H1 (cell line): ENCODE data around the gene ACRBP. TPM values are rescaled to one million over a fixed set of nuclear protein-coding genes. Genes with fewer than 3 reads are reported as not detected.

ENCODE experiments used
- BACH1 ChIP-seq: IDR thresholded peaks from 2 replicates; pipeline ENCODE4 v1.6.1; 2012; ENCODE audit warnings: low read length, improper control_type of control experiment
- BRCA1 ChIP-seq: IDR thresholded peaks from 2 replicates; pipeline ENCODE4 v1.6.1; 2012; ENCODE audit warnings: low read depth, low read length, improper control_type of control experiment
- CREB1 ChIP-seq: IDR thresholded peaks from 2 replicates; pipeline ENCODE4 v1.6.1; 2012; ENCODE audit warnings: inconsistent platforms
- EP300 ChIP-seq, 2 experiments: IDR thresholded peaks; 1 replicate in 1 of 2; 2 replicates in 1 of 2; pipeline ENCODE4 v1.6.1; 2011 to 2012; ENCODE audit warnings: low read depth in 2 of 2, low read length in 2 of 2, mild to moderate bottlenecking in 2 of 2, borderline replicate concordance in 1 of 2, inconsistent platforms in 1 of 2, moderate library complexity in 1 of 2
- GABPA ChIP-seq: IDR thresholded peaks from 2 replicates; pipeline ENCODE4 v1.6.1; 2011; ENCODE audit warnings: mild to moderate bottlenecking, low read length, moderate library complexity, borderline replicate concordance; ENCODE audit not compliant: insufficient read depth
- KDM5A ChIP-seq: fragments of 200-600 bp; IDR thresholded peaks from 2 replicates; pipeline ENCODE4 v1.7.1; 2012; ENCODE audit warnings: mild to moderate bottlenecking, low read length, inconsistent platforms, mixed read lengths
- NRF1 ChIP-seq: IDR thresholded peaks from 2 replicates; pipeline ENCODE4 v1.6.1; 2011; ENCODE audit warnings: mild to moderate bottlenecking, low read depth, low read length, improper control_type of control experiment
- SIX5 ChIP-seq: IDR thresholded peaks from 2 replicates; pipeline ENCODE4 v1.6.1; 2011; ENCODE audit warnings: mild to moderate bottlenecking, low read depth, low read length
- SP2 ChIP-seq: IDR thresholded peaks from 2 replicates; pipeline ENCODE4 v1.6.1; 2012; ENCODE audit warnings: mild to moderate bottlenecking, low read length, inconsistent platforms
- SRF ChIP-seq: IDR thresholded peaks from 2 replicates; pipeline ENCODE4 v1.6.1; 2011; ENCODE audit warnings: mild to moderate bottlenecking, low read depth, low read length, moderate library complexity
- TEAD4 ChIP-seq: IDR thresholded peaks from 2 replicates; pipeline ENCODE4 v1.6.1; 2012; ENCODE audit warnings: low read depth, low read length, inconsistent platforms, mixed read lengths
- polyA plus RNA-seq, 7 experiments: library from polyadenylated mRNA; depleted of rRNA in 3 of 7; stranded (reverse) in 5 of 7; unstranded in 2 of 7; fragments of >200 nt in 5 of 7; fragments of 200-250 nt in 2 of 7; gene quantifications; 1 replicate in 5 of 7; 2 replicates in 1 of 7; 4 replicates in 1 of 7; pipeline versions ENCODE4 v1.2.1 to v1.2.3, GENCODE V29; 2011 to 2013; ENCODE audit warnings: missing spikeins in 2 of 7, mixed read lengths in 2 of 7
- total RNA-seq: library from RNA; stranded (reverse); fragmentation: NEBNext Ultra II Directional; extraction: Animal tissue kit (Norgen Biotek cat#: 25700); gene quantifications from 2 replicates; pipeline ENCODE4 v1.2.1, GENCODE V29; 2021
- TF ChIP-seq, protein P1 (sequence below), 3 experiments: IDR thresholded peaks; 1 replicate in 2 of 3; 2 replicates in 1 of 3; pipeline versions ENCODE4 v1.5.1 to v1.6.1; 2011; ENCODE audit warnings: low read length in 3 of 3, mild to moderate bottlenecking in 3 of 3, inconsistent platforms in 2 of 3, low read depth in 1 of 3, moderate library complexity in 1 of 3; ENCODE audit not compliant: insufficient read depth in 1 of 3; ENCODE audit errors: control extremely low read depth in 1 of 3
- TF ChIP-seq, protein P2 (sequence below): IDR thresholded peaks from 2 replicates; pipeline ENCODE4 v1.6.1; 2012; ENCODE audit warnings: inconsistent platforms

ACRBP gene
- total and polyA plus RNA-seq, 2 of the 8 experiments (the other 6 are each of a cell fraction or from before 2014, with no cell fraction given) = 0.80 to 5.2 TPM

DNA sequence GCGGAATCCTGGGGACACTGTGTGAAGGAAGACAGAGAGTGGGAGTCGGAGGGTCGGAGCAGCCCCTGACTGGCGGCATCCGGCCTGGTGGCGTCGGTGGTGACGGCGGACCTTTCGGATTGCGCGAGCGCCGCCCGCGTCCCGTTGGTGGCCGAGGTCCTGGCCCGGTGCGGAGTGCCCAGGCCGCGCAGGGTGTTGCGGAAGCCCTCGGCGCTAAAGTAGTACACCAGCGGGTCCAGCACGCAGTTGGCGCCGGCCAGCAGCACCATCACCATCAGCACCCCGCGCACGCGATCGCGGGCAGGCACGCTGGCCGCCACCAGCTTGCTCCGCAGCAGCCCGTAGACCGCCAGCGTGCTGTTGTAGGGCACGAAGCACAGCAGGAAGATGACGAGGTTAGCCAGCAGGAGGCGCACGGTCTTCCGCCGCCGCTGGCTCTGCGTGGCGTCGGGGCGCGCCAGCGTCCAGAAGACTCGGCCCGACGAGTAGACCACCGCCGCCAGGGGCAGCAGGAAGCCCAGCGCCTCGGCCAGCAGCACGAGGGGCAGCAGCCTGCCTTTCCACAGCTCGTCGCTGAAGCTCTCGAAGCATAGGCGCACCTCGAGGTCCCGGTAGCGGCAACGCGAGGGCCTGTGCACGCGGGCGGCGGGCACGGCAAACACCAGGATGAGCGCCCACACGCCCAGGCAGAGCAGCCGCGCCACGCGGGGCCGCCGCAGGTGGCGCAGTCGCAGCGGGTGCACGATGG is 26.9 kb downstream of the ACRBP start (continued):
- TF ChIP-seq, protein P1, sequence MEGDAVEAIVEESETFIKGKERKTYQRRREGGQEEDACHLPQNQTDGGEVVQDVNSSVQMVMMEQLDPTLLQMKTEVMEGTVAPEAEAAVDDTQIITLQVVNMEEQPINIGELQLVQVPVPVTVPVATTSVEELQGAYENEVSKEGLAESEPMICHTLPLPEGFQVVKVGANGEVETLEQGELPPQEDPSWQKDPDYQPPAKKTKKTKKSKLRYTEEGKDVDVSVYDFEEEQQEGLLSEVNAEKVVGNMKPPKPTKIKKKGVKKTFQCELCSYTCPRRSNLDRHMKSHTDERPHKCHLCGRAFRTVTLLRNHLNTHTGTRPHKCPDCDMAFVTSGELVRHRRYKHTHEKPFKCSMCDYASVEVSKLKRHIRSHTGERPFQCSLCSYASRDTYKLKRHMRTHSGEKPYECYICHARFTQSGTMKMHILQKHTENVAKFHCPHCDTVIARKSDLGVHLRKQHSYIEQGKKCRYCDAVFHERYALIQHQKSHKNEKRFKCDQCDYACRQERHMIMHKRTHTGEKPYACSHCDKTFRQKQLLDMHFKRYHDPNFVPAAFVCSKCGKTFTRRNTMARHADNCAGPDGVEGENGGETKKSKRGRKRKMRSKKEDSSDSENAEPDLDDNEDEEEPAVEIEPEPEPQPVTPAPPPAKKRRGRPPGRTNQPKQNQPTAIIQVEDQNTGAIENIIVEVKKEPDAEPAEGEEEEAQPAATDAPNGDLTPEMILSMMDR (IDR thresholded peaks at IDR 0.05; ENCODE audit: control extremely low read depth in 1 of 3, insufficient read depth in 1 of 3, low read depth in 1 of 3, low read length in 3 of 3) = peak; percentile 89 to 99 (median 92)
- TF ChIP-seq, protein P2, sequence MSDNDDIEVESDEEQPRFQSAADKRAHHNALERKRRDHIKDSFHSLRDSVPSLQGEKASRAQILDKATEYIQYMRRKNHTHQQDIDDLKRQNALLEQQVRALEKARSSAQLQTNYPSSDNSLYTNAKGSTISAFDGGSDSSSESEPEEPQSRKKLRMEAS = peak; percentile 100
- TF ChIP-seq EP300 (IDR thresholded peaks at IDR 0.05; ENCODE audit: borderline replicate concordance in 1 of 2, low read depth in 2 of 2, low read length in 2 of 2) (0 out of 3 replicates have a peak, but pooled peaks of 1 of the 2 experiments have one; percentile 40), SRF (no peak; the same call in 1 of the 2 replicates), BRCA1 (no peak), CREB1 (peak; percentile 88), SP2 (no peak), KDM5A (no peak), GABPA (peak; percentile 39; the same call in 1 of the 2 replicates), NRF1 (no peak), SIX5 (no peak), TEAD4 (no peak; the same call in 1 of the 2 replicates), BACH1 (no peak)
- TF ChIP-seq, all 59 proteins: peak for 26
